SK-N-SH treated with all-trans-retinoic acid at 6 μM for 48 hours (cell line): ENCODE measurements around the gene PARD3B.

Source experiments
- ATAC-seq: fragments of 200-7000 bp; cut with Tn5 transposase; 3 replicates; pipeline ENCODE4 v1.9.1; 2020; ENCODE audit warnings: mild to moderate bottlenecking, moderate library complexity
- ARNTL ChIP-seq: fragments of 450-650 bp; formaldehyde crosslinking; IDR thresholded peaks from 2 replicates; pipeline ENCODE4 v1.5.0; 2020; ENCODE audit warnings: low read depth, mild to moderate bottlenecking, moderate library complexity, borderline replicate concordance
- BACH2 ChIP-seq: fragments of 250-450 bp; sonication (Bioruptor Pico); IDR thresholded peaks from 2 replicates; pipeline ENCODE4 v1.9.0; 2021; ENCODE audit warnings: mild to moderate bottlenecking, borderline replicate concordance
- ESRRG ChIP-seq: fragments of 250-450 bp; sonication (Bioruptor Pico); IDR thresholded peaks from 2 replicates; pipeline ENCODE4 v1.6.1; 2021; ENCODE audit warnings: mild to moderate bottlenecking
- GLIS3 ChIP-seq: fragments of 250-450 bp; sonication (Bioruptor Pico); IDR thresholded peaks from 2 replicates; pipeline ENCODE4 v1.5.0; 2020; ENCODE audit warnings: mild to moderate bottlenecking, moderate library complexity
- OSR1 ChIP-seq: fragments of 250-450 bp; sonication (Bioruptor Pico); IDR thresholded peaks from 2 replicates; pipeline ENCODE4 v1.8.0; 2022; ENCODE audit warnings: moderate library complexity, mild to moderate bottlenecking, inconsistent platforms
- PPARA ChIP-seq: fragments of 250-450 bp; sonication (Bioruptor Pico); IDR thresholded peaks from 2 replicates; pipeline ENCODE4 v1.5.0; 2020; ENCODE audit warnings: mild to moderate bottlenecking, borderline replicate concordance
- SNAI2 ChIP-seq: fragments of 250-450 bp; sonication (Bioruptor Pico); IDR thresholded peaks from 2 replicates; pipeline ENCODE4 v1.5.0; 2020; ENCODE audit warnings: mild to moderate bottlenecking, moderate library complexity
- TCF4 ChIP-seq: fragments of 250-450 bp; sonication (Bioruptor Pico); IDR thresholded peaks from 2 replicates; pipeline ENCODE4 v1.8.0; 2021; ENCODE audit warnings: mild to moderate bottlenecking, moderate library complexity, borderline replicate concordance
- TOX ChIP-seq: fragments of 250-450 bp; sonication (Bioruptor Pico); IDR thresholded peaks from 2 replicates; pipeline ENCODE4 v1.8.0; 2021; ENCODE audit warnings: mild to moderate bottlenecking, moderate library complexity, borderline replicate concordance
- ZC3H10 ChIP-seq: fragments of 250-450 bp; sonication (Bioruptor Pico); IDR thresholded peaks from 2 replicates; pipeline ENCODE4 v1.5.1; 2021; ENCODE audit warnings: mild to moderate bottlenecking, moderate library complexity
- ZFP3 ChIP-seq: fragments of 250-450 bp; sonication (Bioruptor Pico); IDR thresholded peaks from 2 replicates; pipeline ENCODE4 v1.5.0; 2020; ENCODE audit warnings: mild to moderate bottlenecking, moderate library complexity
- ZFP30 ChIP-seq: fragments of 450-650 bp; formaldehyde crosslinking; IDR thresholded peaks from 2 replicates; pipeline ENCODE4 v1.5.0; 2022; ENCODE audit warnings: mild to moderate bottlenecking, moderate library complexity
- ZNF565 ChIP-seq: fragments of 450-650 bp; formaldehyde crosslinking; conservative IDR thresholded peaks from 2 replicates; pipeline ENCODE4 v1.5.0; 2020; ENCODE audit warnings: low read depth, mild to moderate bottlenecking, moderate library complexity
- ZNF70 ChIP-seq: fragments of 450-650 bp; formaldehyde crosslinking; IDR thresholded peaks from 2 replicates; pipeline ENCODE4 v1.5.0; 2020; ENCODE audit warnings: mild to moderate bottlenecking, moderate library complexity
- TF ChIP-seq, protein P1 (sequence below): fragments of 250-450 bp; sonication (Bioruptor Pico); IDR thresholded peaks from 2 replicates; pipeline ENCODE4 v1.8.0; 2020; ENCODE audit warnings: mild to moderate bottlenecking, moderate library complexity, borderline replicate concordance
- TF ChIP-seq, protein P2 (sequence below): fragments of 250-450 bp; sonication (Bioruptor Pico); IDR thresholded peaks from 2 replicates; pipeline ENCODE4 v1.5.1; 2021; ENCODE audit warnings: mild to moderate bottlenecking, moderate library complexity
- TF ChIP-seq, protein P3 (sequence below): fragments of 250-450 bp; sonication (Bioruptor Pico); IDR thresholded peaks from 2 replicates; pipeline ENCODE4 v1.8.0; 2021; ENCODE audit warnings: low read depth, mild to moderate bottlenecking, moderate library complexity, borderline replicate concordance
- TF ChIP-seq, protein P4 (sequence below): fragments of 250-450 bp; sonication (Bioruptor Pico); IDR thresholded peaks from 2 replicates; pipeline ENCODE4 v1.5.0; 2020; ENCODE audit warnings: mild to moderate bottlenecking, moderate library complexity
- TF ChIP-seq, protein P5 (sequence below): fragments of 250-450 bp; sonication (Bioruptor Pico); IDR thresholded peaks from 2 replicates; pipeline ENCODE4 v1.5.1; 2020; ENCODE audit warnings: low read depth, mild to moderate bottlenecking, moderate library complexity

The PARD3B gene

DNA sequence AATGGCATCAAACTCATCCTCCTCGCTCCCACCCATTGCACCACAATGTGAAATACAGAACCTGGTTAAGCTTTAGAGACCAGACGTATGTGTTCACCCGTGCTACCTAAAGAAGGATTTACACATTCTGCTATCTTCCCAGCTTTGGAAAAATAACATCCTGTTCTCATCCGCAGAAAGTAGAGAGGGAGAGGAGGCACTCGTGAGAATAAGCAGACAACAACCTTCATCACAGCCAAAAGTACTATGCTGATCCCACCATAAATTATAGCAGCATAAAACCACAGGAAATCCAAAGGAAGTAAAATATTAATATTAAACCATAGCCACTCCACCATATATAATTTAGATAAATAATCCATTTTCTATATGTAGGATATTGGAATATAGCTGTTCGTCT lies 1025.4 kb downstream of the PARD3B start:
- ATAC-seq, result no peak
- TF ChIP-seq ZFP3 (no peak), ESRRG (CRISPR knock-in tag) (no peak), TOX (CRISPR knock-in tag) (no peak), ZC3H10 (no peak), SNAI2 (no peak), PPARA (CRISPR knock-in tag) (no peak), GLIS3 (CRISPR knock-in tag) (no peak), ARNTL (CRISPR knock-in tag) (no peak), OSR1 (no peak), ZFP30 (CRISPR knock-in tag) (no peak), ZNF565 (CRISPR knock-in tag) (no peak)
- TF ChIP-seq, protein P1, sequence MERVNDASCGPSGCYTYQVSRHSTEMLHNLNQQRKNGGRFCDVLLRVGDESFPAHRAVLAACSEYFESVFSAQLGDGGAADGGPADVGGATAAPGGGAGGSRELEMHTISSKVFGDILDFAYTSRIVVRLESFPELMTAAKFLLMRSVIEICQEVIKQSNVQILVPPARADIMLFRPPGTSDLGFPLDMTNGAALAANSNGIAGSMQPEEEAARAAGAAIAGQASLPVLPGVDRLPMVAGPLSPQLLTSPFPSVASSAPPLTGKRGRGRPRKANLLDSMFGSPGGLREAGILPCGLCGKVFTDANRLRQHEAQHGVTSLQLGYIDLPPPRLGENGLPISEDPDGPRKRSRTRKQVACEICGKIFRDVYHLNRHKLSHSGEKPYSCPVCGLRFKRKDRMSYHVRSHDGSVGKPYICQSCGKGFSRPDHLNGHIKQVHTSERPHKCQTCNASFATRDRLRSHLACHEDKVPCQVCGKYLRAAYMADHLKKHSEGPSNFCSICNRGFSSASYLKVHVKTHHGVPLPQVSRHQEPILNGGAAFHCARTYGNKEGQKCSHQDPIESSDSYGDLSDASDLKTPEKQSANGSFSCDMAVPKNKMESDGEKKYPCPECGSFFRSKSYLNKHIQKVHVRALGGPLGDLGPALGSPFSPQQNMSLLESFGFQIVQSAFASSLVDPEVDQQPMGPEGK (CRISPR knock-in tag), result no peak
- TF ChIP-seq, protein P2, sequence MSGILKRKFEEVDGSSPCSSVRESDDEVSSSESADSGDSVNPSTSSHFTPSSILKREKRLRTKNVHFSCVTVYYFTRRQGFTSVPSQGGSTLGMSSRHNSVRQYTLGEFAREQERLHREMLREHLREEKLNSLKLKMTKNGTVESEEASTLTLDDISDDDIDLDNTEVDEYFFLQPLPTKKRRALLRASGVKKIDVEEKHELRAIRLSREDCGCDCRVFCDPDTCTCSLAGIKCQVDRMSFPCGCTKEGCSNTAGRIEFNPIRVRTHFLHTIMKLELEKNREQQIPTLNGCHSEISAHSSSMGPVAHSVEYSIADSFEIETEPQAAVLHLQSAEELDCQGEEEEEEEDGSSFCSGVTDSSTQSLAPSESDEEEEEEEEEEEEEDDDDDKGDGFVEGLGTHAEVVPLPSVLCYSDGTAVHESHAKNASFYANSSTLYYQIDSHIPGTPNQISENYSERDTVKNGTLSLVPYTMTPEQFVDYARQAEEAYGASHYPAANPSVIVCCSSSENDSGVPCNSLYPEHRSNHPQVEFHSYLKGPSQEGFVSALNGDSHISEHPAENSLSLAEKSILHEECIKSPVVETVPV (CRISPR knock-in tag), result no peak
- TF ChIP-seq, protein P3, sequence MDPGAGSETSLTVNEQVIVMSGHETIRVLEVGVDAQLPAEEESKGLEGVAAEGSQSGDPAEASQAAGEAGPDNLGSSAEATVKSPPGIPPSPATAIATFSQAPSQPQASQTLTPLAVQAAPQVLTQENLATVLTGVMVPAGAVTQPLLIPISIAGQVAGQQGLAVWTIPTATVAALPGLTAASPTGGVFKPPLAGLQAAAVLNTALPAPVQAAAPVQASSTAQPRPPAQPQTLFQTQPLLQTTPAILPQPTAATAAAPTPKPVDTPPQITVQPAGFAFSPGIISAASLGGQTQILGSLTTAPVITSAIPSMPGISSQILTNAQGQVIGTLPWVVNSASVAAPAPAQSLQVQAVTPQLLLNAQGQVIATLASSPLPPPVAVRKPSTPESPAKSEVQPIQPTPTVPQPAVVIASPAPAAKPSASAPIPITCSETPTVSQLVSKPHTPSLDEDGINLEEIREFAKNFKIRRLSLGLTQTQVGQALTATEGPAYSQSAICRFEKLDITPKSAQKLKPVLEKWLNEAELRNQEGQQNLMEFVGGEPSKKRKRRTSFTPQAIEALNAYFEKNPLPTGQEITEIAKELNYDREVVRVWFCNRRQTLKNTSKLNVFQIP, result no peak

DNA sequence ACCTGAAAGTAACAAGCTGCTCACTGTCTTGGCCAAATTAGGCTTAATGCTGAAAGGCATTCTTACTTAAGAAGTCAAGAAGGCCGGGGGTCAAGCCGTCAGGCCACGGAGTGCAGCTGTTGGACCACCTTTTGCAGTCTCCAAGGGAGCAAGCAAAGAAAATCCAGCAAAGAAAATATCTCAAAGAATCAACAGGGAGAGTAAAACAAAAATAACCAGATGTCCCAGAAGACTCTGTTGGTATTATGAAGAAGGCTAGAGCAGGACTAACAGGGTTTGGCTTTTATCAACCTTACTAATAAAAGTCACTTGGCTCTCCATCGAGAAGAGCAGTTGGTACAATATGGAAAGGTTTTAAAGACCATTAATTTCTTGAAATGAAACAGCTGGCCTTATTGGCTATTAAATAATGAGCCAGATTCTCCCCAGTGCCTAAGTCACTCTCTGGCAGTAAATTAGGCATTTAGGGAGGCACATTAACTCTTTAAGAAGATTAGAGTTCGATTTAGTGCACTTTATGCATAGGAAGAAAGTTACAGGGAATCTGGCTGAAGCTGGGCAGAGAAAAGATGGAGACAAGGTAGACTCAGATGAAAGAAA lies 1026.2 kb downstream of the PARD3B start:
- ATAC-seq, result no peak; the same call in 2 of the 3 replicates

DNA sequence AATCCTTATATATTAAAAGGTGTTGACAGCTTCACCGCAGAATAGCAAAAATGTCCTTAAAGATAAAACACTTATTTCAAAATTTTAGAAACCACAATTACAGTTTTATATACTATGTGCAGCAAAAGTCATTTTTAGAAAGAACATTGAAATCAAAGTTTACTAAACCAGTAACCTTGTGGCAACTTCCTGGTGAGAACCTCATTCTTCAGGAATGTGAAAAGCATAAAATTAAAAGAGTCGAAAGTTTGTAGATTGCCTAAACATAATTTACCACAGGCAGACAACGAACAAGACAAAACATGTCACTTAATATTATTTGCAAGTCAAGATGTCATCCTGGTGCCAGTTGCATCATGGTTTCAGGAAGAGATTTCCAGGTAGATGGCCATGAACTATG lies 1028.7 kb downstream of the PARD3B start:
- no peak for ATAC-seq
- TF ChIP-seq, protein P3, result no peak
- no peak for TF ChIP-seq ZC3H10
- TF ChIP-seq, protein P2 (CRISPR knock-in tag), result no peak
- TF ChIP-seq, protein P4, sequence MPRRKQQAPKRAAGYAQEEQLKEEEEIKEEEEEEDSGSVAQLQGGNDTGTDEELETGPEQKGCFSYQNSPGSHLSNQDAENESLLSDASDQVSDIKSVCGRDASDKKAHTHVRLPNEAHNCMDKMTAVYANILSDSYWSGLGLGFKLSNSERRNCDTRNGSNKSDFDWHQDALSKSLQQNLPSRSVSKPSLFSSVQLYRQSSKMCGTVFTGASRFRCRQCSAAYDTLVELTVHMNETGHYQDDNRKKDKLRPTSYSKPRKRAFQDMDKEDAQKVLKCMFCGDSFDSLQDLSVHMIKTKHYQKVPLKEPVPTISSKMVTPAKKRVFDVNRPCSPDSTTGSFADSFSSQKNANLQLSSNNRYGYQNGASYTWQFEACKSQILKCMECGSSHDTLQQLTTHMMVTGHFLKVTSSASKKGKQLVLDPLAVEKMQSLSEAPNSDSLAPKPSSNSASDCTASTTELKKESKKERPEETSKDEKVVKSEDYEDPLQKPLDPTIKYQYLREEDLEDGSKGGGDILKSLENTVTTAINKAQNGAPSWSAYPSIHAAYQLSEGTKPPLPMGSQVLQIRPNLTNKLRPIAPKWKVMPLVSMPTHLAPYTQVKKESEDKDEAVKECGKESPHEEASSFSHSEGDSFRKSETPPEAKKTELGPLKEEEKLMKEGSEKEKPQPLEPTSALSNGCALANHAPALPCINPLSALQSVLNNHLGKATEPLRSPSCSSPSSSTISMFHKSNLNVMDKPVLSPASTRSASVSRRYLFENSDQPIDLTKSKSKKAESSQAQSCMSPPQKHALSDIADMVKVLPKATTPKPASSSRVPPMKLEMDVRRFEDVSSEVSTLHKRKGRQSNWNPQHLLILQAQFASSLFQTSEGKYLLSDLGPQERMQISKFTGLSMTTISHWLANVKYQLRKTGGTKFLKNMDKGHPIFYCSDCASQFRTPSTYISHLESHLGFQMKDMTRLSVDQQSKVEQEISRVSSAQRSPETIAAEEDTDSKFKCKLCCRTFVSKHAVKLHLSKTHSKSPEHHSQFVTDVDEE (CRISPR knock-in tag), result no peak

More for the DNA sequence above, 1026.2 kb downstream of the PARD3B start:
- TF ChIP-seq ARNTL (CRISPR knock-in tag) (no peak), TCF4 (CRISPR knock-in tag) (peak; percentile 27; the same call in 1 of the 2 replicates)
- TF ChIP-seq, all 23 proteins: peak for 1

DNA sequence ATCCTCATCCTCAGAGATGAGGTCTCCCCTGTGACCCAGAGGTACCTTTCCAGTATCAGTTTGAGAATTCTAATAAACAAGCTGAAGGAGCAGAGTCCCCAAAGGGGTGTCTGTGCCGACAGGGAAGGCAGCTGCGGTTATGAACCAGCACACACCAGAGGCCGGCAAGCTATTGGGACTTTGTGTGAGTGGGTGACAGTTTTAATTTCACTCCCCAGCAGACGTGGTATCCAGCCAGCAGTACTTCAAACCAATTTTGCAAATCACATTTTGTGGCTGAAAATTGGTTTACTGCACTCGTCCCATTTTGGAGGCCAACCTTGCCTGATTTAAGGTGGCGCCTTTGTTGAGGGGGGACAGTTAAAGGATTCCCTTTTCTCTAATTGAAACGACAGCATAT lies 1034.1 kb downstream of the PARD3B start:
- ATAC-seq, result no peak
- TF ChIP-seq, protein P1 (CRISPR knock-in tag), result no peak
- no peak for TF ChIP-seq ESRRG (CRISPR knock-in tag)
- TF ChIP-seq, protein P5, sequence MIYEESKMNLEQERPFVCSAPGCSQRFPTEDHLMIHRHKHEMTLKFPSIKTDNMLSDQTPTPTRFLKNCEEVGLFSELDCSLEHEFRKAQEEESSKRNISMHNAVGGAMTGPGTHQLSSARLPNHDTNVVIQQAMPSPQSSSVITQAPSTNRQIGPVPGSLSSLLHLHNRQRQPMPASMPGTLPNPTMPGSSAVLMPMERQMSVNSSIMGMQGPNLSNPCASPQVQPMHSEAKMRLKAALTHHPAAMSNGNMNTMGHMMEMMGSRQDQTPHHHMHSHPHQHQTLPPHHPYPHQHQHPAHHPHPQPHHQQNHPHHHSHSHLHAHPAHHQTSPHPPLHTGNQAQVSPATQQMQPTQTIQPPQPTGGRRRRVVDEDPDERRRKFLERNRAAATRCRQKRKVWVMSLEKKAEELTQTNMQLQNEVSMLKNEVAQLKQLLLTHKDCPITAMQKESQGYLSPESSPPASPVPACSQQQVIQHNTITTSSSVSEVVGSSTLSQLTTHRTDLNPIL (CRISPR knock-in tag), result no peak
- TF ChIP-seq BACH2, result no peak
- TF ChIP-seq OSR1, result no peak
- TF ChIP-seq ARNTL (CRISPR knock-in tag), result no peak
- TF ChIP-seq ZC3H10, result no peak
- no peak for TF ChIP-seq ZFP3
- no peak for TF ChIP-seq ZNF70 (CRISPR knock-in tag)
- no peak for TF ChIP-seq TOX (CRISPR knock-in tag)
- TF ChIP-seq ZFP30 (CRISPR knock-in tag), result no peak
- no peak for TF ChIP-seq ZNF565 (CRISPR knock-in tag)
